Measurements from ENCODE around the gene TSNAXIP1. TPM values are rescaled to one million over a fixed set of nuclear protein-coding genes. Genes with fewer than 3 reads are reported as not detected.

The TSNAXIP1 gene
- total RNA-seq, 1 experiment from 2014 or later, result 1.9 TPM

DNA sequence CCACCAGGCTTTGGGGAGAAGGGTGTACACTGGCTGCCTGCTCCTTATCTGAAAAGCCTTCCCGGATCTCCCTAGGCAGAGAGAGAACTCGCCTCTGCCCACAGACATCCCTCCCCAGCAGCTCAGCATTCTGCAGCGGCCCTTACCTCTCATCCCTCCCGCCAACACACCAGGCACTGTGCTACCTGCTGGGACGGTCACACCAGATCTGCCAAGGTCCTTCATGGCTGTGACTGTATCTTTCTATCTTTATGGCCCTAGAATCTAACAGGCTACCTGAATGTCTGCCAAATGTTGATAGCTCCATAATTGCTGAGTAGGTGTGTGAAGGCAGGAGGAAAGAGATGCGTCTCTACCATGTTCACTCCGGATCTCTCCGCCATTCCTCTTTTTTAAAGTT is 7.9 kb downstream of the TSNAXIP1 start:
- ChIA-PET POLR2A (ENCODE audit: unreplicated experiment) (no interaction called here), CTCF (no interaction called here)
- intact Hi-C loops (cut with micrococcal nuclease; ENCODE audit: unreplicated experiment), result no loop called here

DNA sequence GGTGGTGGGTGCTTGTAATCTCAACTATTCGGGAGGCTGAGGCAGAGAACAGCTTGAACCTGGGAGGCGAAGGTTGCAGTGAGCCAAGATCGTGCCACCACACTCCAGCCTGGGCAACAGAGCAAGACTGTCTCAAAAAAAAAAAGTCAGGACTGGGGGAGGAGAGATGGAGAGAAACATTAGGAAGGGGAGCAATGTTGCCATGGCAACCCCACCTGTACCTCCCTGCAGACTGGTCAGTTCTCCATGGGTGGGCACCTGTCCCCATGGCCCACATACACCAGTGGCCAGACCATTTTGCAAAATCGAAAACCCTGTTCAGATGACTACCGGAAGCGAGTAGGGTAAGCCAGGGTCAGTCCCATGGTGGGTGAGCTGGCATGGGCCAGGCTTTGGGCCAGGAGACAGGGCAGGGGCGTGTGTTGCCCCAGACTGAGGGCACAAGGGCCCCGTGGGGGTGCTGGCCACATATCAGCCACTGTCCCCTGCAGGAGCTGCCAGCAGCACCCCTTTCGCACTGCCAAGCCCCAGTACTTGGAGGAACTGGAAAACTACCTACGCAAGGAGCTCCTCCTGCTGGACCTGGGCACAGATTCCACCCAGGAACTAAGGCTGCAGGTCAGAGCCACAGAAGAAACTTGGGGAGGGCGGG is 14.0 kb downstream of the TSNAXIP1 start:
- POLR2A ChIA-PET (ENCODE audit: unreplicated experiment), result no interaction called here
- CTCF ChIA-PET, result interaction anchor here (0.5 to 0.7 kb wide), 2 partner anchors 14 to 148 kb away, joined by 3 to 5 read pairs; partner anchors contain the start of gene TSNAXIP1

More for the DNA sequence above, 7.9 kb downstream of the TSNAXIP1 start:
- Histone ChIP-seq H3K27ac (no peak overlapping the region), H3K4me2 (no peak overlapping the region), H3K27me3 (ENCODE audit: insufficient read depth, low read depth) (no peaks in the 10 kb centered on the region), H3K4me1 (replicated peaks; ENCODE audit: insufficient read depth) (0 out of 2 replicates have a peak, but pooled peaks cover 4% of the 10 kb centered on the region), H4K20me1 (ENCODE audit: insufficient read depth) (no peaks in the 10 kb centered on the region), H3K4me3 (no peak overlapping the region), H3K36me3 (ENCODE audit: low read depth) (no peaks in the 10 kb centered on the region), H2AFZ (no peak overlapping the region), H3F3A (ENCODE audit: insufficient read depth, low read depth) (no peaks in the 10 kb centered on the region), H3K79me2 (ENCODE audit: low read depth) (no peaks in the 10 kb centered on the region), H3K9me3 (ENCODE audit: insufficient read depth, low read depth) (no peaks in the 10 kb centered on the region), H3K9me2 (ENCODE audit: insufficient read depth) (no peaks in the 10 kb centered on the region)
- no peak for TF ChIP-seq EZH2 (IDR thresholded peaks at IDR 0.05; ENCODE audit: low read depth)
- TF ChIP-seq, protein P1, sequence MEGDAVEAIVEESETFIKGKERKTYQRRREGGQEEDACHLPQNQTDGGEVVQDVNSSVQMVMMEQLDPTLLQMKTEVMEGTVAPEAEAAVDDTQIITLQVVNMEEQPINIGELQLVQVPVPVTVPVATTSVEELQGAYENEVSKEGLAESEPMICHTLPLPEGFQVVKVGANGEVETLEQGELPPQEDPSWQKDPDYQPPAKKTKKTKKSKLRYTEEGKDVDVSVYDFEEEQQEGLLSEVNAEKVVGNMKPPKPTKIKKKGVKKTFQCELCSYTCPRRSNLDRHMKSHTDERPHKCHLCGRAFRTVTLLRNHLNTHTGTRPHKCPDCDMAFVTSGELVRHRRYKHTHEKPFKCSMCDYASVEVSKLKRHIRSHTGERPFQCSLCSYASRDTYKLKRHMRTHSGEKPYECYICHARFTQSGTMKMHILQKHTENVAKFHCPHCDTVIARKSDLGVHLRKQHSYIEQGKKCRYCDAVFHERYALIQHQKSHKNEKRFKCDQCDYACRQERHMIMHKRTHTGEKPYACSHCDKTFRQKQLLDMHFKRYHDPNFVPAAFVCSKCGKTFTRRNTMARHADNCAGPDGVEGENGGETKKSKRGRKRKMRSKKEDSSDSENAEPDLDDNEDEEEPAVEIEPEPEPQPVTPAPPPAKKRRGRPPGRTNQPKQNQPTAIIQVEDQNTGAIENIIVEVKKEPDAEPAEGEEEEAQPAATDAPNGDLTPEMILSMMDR (conservative IDR thresholded peaks at IDR 0.05), result no peak
- no peak for DNase-seq
- BruUV-seq (replicated peaks), result no TSS peak

DNA sequence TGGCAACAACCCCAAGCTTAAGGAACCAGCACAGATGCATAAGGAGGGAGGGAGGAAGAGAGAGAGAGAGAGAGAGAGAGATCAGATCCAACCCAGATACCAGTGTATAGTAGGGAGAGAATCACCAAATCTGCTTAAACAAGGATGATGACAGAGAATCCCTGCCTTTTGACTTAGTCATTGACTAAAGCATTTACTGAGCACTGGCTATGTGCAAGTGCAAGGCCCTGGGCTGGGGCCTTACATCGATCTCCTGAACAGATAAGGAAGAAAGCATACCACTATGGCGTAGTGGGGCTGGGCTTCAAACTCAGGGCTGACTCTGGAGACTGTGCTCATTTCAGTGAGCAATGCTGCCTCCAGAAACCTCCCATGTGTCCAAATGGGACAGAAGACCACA is 15.8 kb downstream of the TSNAXIP1 start:
- H3K9me3 ChIP-seq (ENCODE audit: insufficient read depth, low read depth), result no peaks in the 10 kb centered on the region
- TF ChIP-seq EZH2 (IDR thresholded peaks at IDR 0.05; ENCODE audit: low read depth), result no peak
- TF ChIP-seq, protein P1 (conservative IDR thresholded peaks at IDR 0.05), result no peak
- no TSS peak for BruUV-seq (replicated peaks)
- H3K4me3 ChIP-seq, result no peak overlapping the region
- H3K27me3 ChIP-seq (ENCODE audit: insufficient read depth, low read depth), result no peaks in the 10 kb centered on the region
- intact Hi-C loops (cut with micrococcal nuclease; ENCODE audit: unreplicated experiment), result no loop called here
- no peaks in the 10 kb centered on the region for H4K20me1 ChIP-seq (ENCODE audit: insufficient read depth)
- no peaks in the 10 kb centered on the region for H3F3A ChIP-seq (ENCODE audit: insufficient read depth, low read depth)
- H3K79me2 ChIP-seq (ENCODE audit: low read depth), result no peaks in the 10 kb centered on the region
- DNase-seq, result peak in 1 of 2 experiments; percentile 54
- H3K4me1 ChIP-seq (replicated peaks; ENCODE audit: insufficient read depth), result 0 out of 2 replicates have a peak, but pooled peaks cover 4% of the 10 kb centered on the region
- POLR2A ChIA-PET (ENCODE audit: unreplicated experiment), result no interaction called here
- H3K36me3 ChIP-seq (ENCODE audit: low read depth), result no peaks in the 10 kb centered on the region
- H3K4me2 ChIP-seq, result no peak overlapping the region
- no peak overlapping the region for H3K27ac ChIP-seq
- CTCF ChIA-PET, result no interaction called here
- no peak overlapping the region for H2AFZ ChIP-seq
- no peaks in the 10 kb centered on the region for H3K9me2 ChIP-seq (ENCODE audit: insufficient read depth)

More for the DNA sequence above, 14.0 kb downstream of the TSNAXIP1 start:
- Histone ChIP-seq H3K27me3 (ENCODE audit: insufficient read depth, low read depth) (no peaks in the 10 kb centered on the region), H3K79me2 (ENCODE audit: low read depth) (no peaks in the 10 kb centered on the region), H3K36me3 (ENCODE audit: low read depth) (no peaks in the 10 kb centered on the region), H3K4me1 (replicated peaks; ENCODE audit: insufficient read depth) (0 out of 2 replicates have a peak, but pooled peaks cover 4% of the 10 kb centered on the region), H3K27ac (no peak overlapping the region), H3K4me2 (no peak overlapping the region), H3K9me2 (ENCODE audit: insufficient read depth) (no peaks in the 10 kb centered on the region), H3K4me3 (no peak overlapping the region), H2AFZ (no peak overlapping the region), H4K20me1 (ENCODE audit: insufficient read depth) (no peaks in the 10 kb centered on the region), H3K9me3 (ENCODE audit: insufficient read depth, low read depth) (no peaks in the 10 kb centered on the region), H3F3A (ENCODE audit: insufficient read depth, low read depth) (no peaks in the 10 kb centered on the region)
- no peak for DNase-seq
- TF ChIP-seq EZH2 (IDR thresholded peaks at IDR 0.05; ENCODE audit: low read depth), result no peak
- TF ChIP-seq, protein P1 (conservative IDR thresholded peaks at IDR 0.05), result no peak
- BruUV-seq (replicated peaks), result no TSS peak
- intact Hi-C loops (cut with micrococcal nuclease; ENCODE audit: unreplicated experiment), result no loop called here
